Measurements from ENCODE around the gene DMRTB1.

DNA sequence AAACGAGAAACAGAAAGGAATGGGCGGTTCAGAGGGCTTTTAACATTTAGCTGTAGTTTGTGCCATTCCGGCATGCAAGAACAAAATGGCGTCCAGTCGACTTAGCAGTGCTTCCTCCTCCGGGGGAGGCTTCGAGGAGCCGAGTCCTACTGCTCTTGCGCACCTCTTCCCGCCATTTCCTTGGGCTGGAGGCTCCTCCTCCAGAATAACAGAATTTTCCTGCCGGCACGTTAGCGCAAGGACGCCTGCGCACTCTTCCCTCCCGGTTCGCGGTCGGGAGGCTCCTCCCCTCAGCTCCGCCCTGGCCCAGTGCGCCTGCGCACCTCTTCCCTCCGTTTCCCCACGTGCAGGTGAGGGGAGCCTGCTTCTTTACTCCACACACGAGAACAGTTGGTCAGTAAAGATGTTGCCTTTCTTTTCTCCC lies 1.0 kb downstream of the DMRTB1 start:
- TF ChIP-seq CTCF (IDR thresholded peaks at IDR 0.05; ENCODE audit: poor library complexity, severe bottlenecking), result no peak
- TF ChIP-seq EZH2 (IDR thresholded peaks at IDR 0.05; ENCODE audit: borderline replicate concordance, insufficient read depth, low read length, poor library complexity, severe bottlenecking), result no peak
